GM13976 (cell line): Measurements from ENCODE around the gene PANX2.
A peak's percentile ranks its signal among the peaks of the same experiment; 100 is the strongest.

Source experiments
- DNase-seq: peaks from one replicate; pipeline ENCODE4 v3.0.0; 2012; ENCODE audit warnings: low spot score
- CTCF ChIP-seq: IDR thresholded peaks from 2 replicates; pipeline ENCODE4 v1.5.1; 2012; ENCODE audit warnings: borderline replicate concordance, mild to moderate bottlenecking; ENCODE audit not compliant: insufficient read depth; ENCODE audit errors: extremely low read depth, missing control alignments, control extremely low read depth
- in situ Hi-C: fragments of 300-500 bp; cut with MboI; formaldehyde crosslinking; loops from one replicate; pipeline ENCODE4 v1.12.0; 2022; ENCODE audit warnings: low sequenced_read_pairs, mixed read lengths, inconsistent platforms; ENCODE audit not compliant: unreplicated experiment

The PANX2 gene

GRCh38 chr22:50151571-50152537, 18.7 kb upstream of the PANX2 start:
- in situ Hi-C loops, result loop anchor here (10.0 kb wide), 1 partner anchor 53 kb away; the partner anchor contains the start of gene SELENOO
- DNase-seq, result peak; percentile 27
- no peak for TF ChIP-seq CTCF

- DNase-seq, result peak; percentile 24
- TF ChIP-seq CTCF, result no peak
- in situ Hi-C loops, result loop anchor here (10.0 kb wide), 1 partner anchor 52 kb away; the partner anchor contains the start of gene SELENOO
Observed at GRCh38 chr22:50153056-50153755, 17.3 kb upstream of the PANX2 start.

- DNase-seq, result peak; percentile 20
- in situ Hi-C loops, result loop anchor here (10.0 kb wide), 1 partner anchor 51 kb away; the partner anchor contains the start of gene SELENOO
- no peak for TF ChIP-seq CTCF
Observed at GRCh38 chr22:50153756-50154140, 16.8 kb upstream of the PANX2 start.

- DNase-seq, result no peak
- in situ Hi-C loops, result loop anchor here (10.0 kb wide), 1 partner anchor 47 kb away; the partner anchor contains the start of gene SELENOO
- TF ChIP-seq CTCF, result no peak
Observed at GRCh38 chr22:50157709-50158375, 12.7 kb upstream of the PANX2 start.

- DNase-seq, result no peak
- in situ Hi-C loops, result no loop called here
- no peak for TF ChIP-seq CTCF
Observed at GRCh38 chr22:50160947-50161346, 9.6 kb upstream of the PANX2 start.
